H7 (cell line): ENCODE data around the gene PLAAT4. TPM values are rescaled to one million over a fixed set of nuclear protein-coding genes. Genes with fewer than 3 reads are reported as not detected.
"Not testable (repeated sequence)": the region's sequence is repeated elsewhere in the genome, so short reads cannot be mapped to it uniquely, and the experiment has no call there.

ENCODE experiments used
- DNase-seq: peaks from one replicate; pipeline ENCODE4 v3.0.0; 2012
- H3K27me3 ChIP-seq: 2 replicates; pipeline ENCODE4 v1.6.0; 2011; ENCODE audit warnings: mild to moderate bottlenecking, low read length; ENCODE audit not compliant: control insufficient read depth, insufficient read depth
- H3K36me3 ChIP-seq: replicated peaks from 2 replicates; pipeline ENCODE4 v1.5.1; 2011; ENCODE audit warnings: low read length; ENCODE audit not compliant: control insufficient read depth, insufficient read depth
- H3K4me3 ChIP-seq: 2 replicates; pipeline ENCODE4 v1.5.1; 2011; ENCODE audit warnings: low read depth, mild to moderate bottlenecking, control low read depth, low read length, moderate library complexity; ENCODE audit not compliant: insufficient read depth
- total RNA-seq: library from RNA; depleted of rRNA; stranded (reverse); fragments of >200 nt; shearing (Covaris generic); gene quantifications from 2 replicates; pipeline ENCODE4 v1.2.3, GENCODE V29; 2014

PLAAT4 gene
- total RNA-seq, 1 experiment from 2014 or later = 1.1 TPM

DNA sequence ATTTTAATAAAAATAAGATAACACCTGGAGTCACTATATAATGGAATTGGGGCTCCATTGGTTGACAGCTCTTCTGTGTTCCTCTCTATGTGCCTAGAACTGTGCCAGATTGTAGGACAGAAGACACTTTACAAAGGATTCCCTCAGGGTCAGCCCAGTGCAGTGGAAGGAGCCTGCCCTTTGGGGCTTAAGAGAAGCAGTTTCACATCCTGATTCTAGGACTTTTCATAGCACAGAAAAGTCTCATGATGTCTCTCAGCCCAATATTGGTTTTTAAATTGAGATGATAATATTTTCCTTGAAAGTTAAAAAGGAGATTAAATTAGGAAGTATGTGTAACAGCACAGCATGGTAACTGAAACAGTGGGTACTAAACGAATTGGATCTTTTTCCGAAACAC lies 7.1 kb downstream of the PLAAT4 start:
- no peaks in the 10 kb centered on the region for H3K27me3 ChIP-seq
- no peak for DNase-seq
- no peak overlapping the region for H3K4me3 ChIP-seq

DNA sequence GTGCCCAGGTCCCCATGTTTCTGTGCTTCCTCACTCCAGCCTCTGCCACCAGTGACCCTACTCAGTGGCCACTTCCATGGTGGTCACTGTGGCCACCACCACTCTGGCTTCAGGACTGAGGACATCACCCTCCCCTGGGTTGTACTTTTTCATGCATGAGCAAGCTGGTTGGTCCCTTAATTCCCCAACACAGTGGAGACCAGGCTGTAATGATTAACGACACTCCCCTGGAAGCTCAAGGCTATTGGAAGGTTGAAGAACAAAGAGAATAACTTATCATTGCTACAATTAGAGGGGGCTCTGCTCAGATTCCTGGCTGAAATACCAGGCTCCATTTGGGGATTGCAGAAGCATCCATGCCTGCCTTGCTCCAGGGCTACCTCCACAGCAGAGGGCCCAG lies 10.5 kb downstream of the PLAAT4 start:
- H3K27me3 ChIP-seq = no peaks in the 10 kb centered on the region
- no peak overlapping the region for H3K4me3 ChIP-seq
- no peak for DNase-seq
- H3K36me3 ChIP-seq = no peaks in the 10 kb centered on the region

More for the DNA sequence above, 7.1 kb downstream of the PLAAT4 start:
- H3K36me3 ChIP-seq = no peaks in the 10 kb centered on the region

DNA sequence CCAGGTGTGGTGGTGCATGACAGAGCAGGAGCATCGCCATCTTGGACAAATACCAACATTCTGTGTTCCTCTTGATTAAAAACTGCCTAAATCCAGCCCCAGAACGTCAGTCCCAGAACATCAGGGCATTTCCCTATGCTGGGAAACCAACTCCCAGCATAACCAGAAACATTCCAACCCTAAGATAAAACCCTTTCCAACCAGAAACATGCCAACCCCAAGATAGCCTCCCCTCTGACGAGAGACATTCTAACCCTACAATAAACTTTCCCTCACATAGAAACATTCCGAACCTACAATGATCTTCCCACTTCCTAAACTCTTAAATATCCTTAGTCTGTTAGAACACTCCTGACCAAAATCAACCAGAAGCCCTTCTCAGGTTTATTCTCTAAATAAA lies 11.6 kb downstream of the PLAAT4 start:
- Histone ChIP-seq H3K27me3 (no peaks in the 10 kb centered on the region), H3K36me3 (no peaks in the 10 kb centered on the region), H3K4me3 (no peak overlapping the region)
- no peak for DNase-seq

DNA sequence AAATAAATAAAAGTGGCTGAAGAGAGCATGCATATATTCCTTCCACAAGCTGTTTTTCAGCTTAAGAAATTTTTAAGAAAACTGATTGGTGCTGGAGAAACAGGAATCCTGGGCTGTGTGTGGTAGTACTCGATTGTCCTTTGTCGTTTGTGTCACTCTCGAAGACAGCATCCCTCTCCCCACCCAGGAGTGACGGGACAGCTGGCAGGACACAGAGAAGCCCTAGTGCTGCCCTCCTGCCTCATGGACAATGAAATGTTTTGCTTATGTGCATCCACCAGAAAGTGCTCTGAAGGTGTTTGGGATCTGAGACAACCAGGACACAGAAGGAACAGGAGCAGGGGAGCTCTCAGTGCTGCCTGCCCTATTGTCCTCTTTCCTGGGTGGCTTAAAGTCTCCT lies 12.8 kb downstream of the PLAAT4 start:
- DNase-seq = no peak
- H3K27me3 ChIP-seq = no peaks in the 10 kb centered on the region

DNA sequence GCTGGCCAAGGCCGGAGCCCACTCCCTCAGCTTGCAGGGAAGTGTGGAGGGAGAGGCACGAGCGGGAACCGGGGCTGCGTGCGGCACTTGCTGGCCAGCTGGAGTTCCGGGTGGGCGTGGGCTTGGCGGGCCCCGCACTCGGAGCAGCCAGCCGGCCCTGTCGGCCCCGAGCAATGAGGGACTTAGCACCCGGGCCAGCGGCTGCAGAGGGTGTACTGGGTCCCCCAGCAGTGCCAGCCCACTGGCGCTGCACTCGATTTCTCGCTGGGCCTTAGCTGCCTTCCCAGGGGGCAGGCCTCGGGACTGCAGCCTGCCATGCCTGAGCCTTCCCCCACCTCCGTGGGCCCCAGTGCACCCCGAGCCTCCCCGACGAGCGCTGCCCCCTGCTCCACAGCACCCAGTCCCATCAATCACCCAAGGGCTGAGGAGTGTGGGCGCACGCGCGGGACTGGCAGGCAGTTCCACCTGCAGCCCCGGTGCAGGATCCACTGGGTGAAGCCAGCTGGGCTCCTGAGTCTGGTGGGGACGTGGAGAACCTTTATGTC lies 13.6 kb downstream of the PLAAT4 start:
- not testable (repeated sequence) for H3K27me3 ChIP-seq, H3K36me3 ChIP-seq, H3K4me3 ChIP-seq, DNase-seq

More for the DNA sequence above, 12.8 kb downstream of the PLAAT4 start:
- Histone ChIP-seq H3K4me3 (no peak overlapping the region), H3K36me3 (no peaks in the 10 kb centered on the region)

DNA sequence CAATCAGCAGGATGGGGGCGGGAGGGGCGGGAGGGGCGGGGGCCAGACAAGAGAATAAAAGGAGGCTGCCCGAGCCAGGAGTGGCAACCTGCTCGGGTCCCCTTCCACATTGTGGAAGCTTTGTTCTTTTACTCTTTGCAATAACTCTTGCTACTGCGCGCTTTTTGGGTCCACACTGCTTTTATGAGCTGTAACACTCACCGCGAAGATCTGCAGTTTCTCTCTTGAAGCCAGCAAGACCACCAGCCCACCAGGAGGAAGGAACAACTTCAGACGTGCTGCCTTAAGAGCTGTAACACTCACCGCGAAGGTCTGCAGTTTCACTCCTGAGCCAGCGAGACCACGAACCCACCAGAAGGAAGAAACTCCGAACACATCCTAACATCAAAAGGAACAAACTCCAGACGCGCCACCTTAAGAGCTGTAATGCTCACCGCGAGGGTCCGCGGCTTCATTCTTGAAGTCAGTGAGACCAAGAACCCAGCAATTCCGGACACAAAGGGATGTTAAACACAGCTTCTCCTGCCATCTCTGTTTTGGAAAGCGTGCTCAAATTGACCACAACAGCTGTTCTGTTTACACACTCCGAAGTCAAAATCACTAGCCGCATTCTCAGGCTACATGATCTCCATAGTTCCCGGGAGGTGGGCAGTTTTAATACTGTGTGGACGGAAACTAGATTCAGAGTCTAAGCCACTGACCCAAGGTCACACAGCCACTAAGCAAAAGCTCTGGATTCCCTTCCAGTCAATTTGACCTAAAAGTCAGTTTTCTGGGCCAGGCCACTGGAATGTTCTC lies 14.7 kb downstream of the PLAAT4 start:
- H3K4me3 ChIP-seq = no peak overlapping the region
- H3K36me3 ChIP-seq = no peaks in the 10 kb centered on the region
- H3K27me3 ChIP-seq = no peaks in the 10 kb centered on the region
- DNase-seq = no peak

DNA sequence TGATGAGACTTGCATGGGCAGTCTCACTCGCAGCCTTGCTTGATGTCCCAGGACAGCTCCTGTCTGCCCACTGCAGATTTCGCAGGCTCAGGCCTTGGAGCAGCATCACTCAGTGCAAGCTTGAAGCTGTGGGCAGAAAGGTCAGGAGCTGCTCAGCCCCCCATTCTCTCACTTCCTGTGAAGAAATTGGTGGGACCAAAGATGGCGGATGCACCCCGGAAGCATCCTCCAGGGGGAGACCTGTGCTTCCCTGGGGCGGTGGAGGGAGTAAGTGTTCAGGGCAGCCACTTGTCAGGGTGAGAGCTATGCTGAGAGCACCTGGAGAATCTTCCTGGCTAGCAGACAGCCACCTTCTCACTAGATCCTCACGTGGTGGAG lies 15.3 kb downstream of the PLAAT4 start:
- DNase-seq = no peak
- Histone ChIP-seq H3K27me3 (no peaks in the 10 kb centered on the region), H3K4me3 (no peak overlapping the region), H3K36me3 (no peaks in the 10 kb centered on the region)

DNA sequence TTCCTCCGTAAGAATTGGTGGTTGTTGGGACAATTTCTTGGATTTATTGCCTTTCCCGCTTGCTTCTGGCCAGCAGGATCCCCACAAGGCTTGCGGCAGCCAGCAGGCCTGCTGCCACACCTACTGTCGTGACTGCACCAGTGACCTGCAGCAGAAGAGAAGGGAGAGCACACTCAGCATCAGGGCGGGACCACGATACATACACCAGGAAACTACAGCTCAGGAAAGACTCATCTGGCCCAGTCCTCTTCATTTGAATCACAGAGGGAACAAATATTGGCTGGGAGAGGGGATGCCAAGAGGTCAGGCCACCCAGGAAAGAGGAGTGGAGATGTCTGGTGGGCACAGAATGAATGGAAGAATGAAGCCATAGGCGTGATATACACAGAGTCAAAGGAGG lies 16.3 kb downstream of the PLAAT4 start:
- Histone ChIP-seq H3K27me3 (no peaks in the 10 kb centered on the region), H3K36me3 (no peaks in the 10 kb centered on the region), H3K4me3 (no peak overlapping the region)
- DNase-seq = no peak

DNA sequence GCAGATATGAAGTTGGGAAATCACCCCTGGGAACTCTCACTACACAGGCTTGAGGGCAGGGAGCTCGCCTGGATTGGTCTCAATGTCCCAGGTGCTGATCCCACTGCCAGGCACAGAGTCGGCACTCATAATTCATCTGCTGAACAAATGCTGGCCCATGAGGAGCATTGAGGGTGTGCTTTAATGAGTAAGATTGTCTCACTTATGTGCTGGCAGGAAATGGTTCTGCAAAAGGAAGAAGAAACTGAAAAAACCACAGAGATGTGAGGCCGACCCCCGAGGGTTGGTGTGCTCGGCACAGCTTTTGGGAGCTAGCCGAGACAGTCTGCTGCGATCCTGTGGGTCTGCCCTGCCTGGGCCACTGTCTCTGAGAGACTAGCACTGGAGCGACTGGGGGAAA lies 17.2 kb downstream of the PLAAT4 start:
- no peak for DNase-seq
- Histone ChIP-seq H3K27me3 (no peaks in the 10 kb centered on the region), H3K4me3 (no peak overlapping the region), H3K36me3 (no peaks in the 10 kb centered on the region)

DNA sequence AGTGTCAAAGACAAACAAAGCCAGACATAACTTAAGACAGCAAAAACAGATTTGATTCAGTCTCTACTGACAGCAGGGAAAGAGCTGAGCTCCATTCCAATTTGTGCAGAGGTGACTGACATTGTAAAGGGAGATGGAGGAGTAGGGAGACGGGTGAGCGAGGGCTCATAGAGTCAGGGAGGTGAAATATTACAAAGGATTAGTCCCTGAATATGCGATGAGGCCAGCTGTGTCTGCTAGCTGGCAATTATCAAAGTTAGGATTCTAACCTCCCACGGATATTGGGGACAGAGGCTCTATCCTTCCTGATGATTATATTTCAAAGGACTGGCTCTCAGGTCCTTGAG lies 18.2 kb downstream of the PLAAT4 start:
- Histone ChIP-seq H3K27me3 (no peaks in the 10 kb centered on the region), H3K4me3 (no peak overlapping the region), H3K36me3 (no peaks in the 10 kb centered on the region)
- DNase-seq = no peak

DNA sequence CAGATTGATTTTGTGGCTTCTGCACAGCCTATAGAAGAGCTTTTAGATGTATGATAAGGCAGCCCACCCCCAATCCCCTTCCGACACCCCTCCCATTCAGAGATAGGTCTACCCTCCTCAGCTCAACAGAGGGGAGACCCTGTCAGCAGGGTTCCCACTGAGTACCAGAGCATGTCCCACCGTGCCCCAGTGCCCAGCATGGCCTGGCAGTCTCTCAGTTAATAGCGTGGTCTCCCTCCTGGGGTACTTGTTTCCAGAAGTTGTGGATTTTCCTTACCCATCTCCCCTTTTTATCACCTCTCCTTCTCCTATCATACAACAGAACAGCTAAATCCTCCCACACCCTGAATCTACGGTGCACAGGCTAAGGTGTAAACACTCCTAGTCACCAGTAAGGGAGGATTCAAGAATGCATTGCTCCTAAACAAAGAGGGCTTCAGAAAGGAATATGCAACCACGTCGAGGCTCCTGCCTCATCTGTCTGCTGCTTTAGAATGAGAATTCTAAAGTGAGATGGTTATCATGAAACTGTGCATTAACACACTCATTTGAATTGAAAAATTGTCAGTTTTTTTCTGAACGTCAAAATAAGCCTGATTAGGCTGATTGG lies 19.9 kb downstream of the PLAAT4 start:
- H3K4me3 ChIP-seq = no peak overlapping the region
- no peaks in the 10 kb centered on the region for H3K27me3 ChIP-seq
- DNase-seq = no peak
- H3K36me3 ChIP-seq = no peaks in the 10 kb centered on the region

DNA sequence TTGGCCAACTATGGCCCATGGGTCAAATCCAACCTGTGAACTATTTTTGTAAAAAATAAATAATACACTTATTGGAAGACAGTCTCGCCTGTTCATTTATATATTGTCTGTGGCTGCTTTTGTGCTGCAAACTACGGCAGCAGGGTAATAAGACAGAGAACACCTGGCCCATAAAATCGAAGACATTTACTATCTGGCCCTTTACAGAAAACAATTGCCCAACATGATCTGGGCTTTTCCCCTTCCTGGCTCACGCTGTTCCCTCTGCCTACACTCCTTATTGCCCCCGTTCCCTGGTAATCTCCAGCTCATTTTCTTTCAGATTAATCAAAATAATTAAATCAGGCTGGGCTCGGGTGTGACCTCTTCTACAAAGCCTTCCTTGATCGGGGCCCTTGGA lies 21.0 kb downstream of the PLAAT4 start:
- no peaks in the 10 kb centered on the region for H3K27me3 ChIP-seq
- H3K36me3 ChIP-seq = no peaks in the 10 kb centered on the region
- no peak overlapping the region for H3K4me3 ChIP-seq
- DNase-seq = no peak

DNA sequence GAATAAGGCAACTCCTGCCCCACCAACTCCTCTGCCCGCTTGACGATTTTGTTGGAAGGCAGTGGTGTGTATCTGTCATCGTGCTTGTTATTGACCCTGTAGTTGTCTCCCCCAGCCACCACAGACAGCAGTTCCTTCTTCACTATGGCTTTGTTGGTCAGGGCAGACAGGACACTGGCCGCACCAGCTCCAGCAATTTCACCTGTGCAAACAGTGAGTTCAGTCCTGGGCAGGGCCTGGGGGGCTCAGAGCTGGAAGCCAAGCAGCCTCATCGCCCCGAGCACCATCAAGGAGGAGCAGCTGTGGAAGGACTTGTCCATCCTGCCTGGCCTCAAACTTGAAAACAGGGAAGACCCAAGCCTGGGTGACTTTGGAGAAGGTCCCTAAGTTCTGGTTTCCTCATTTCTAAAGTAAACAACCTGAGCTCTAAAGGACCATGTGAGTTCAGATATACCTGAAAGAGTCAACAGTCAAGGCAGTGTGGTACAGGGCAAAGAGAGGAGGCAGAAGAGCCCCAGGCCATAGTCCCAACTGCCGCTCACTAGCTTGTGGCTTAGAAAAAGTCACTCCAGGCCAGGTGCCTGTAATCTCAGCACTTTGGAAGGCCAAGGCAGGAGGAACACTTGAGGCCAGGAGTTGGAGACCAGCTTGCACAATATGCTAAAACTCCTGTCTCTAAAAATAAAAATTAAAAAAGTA lies 22.0 kb downstream of the PLAAT4 start:
- no peaks in the 10 kb centered on the region for H3K27me3 ChIP-seq
- no peaks in the 10 kb centered on the region for H3K36me3 ChIP-seq
- no peak overlapping the region for H3K4me3 ChIP-seq
- DNase-seq = no peak

DNA sequence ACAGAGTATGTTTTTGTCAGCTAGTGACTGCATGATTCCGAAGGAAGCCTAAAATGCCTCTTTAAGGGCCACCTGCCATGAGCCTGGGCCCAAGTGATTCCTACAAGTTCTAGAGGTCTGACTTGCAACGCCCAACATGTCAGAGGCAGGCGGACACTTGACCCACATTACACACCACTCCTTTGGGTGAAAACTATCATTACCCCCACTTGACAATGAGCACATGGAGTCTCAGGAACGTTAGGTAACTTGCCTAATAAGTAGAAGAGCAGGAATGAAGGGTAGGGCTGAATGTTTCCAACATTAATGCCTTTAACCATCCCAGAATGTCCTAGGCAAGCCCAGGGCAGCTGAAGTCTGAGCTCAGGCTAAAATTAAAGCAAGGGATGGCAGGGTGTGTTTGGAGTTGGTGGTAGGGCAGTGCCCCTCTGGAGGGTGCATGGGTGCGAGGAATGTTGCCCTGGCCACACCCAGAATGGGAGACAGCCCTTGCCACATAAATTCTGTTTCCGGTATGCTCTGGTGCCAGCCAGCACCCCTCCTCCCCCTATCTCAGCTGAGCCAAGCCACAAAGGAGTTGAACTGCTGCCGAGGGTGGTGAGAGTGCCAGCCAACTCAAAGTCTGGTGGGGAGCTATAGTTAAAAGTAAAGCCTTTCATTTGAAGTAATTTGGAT lies 24.0 kb downstream of the PLAAT4 start:
- H3K36me3 ChIP-seq = no peaks in the 10 kb centered on the region
- H3K27me3 ChIP-seq = no peaks in the 10 kb centered on the region
- no peak for DNase-seq
- H3K4me3 ChIP-seq = no peak overlapping the region
